Fibroblast of lung (primary cell): Measurements from ENCODE around the gene TMEM37. TPM values are rescaled to one million over a fixed set of nuclear protein-coding genes. Genes with fewer than 3 reads are reported as not detected.

Experiments
- DNase-seq, 2 donors: peaks; one replicate each; pipeline versions ENCODE4 v3.0.0 to v3.0.0-alpha.2; 2010; ENCODE audit warnings: low read depth in 2 of 2
- H2AFZ ChIP-seq: 2 replicates; pipeline ENCODE4 v1.5.1; 2012; ENCODE audit warnings: low read length, control low read depth, inconsistent platforms
- H3K27ac ChIP-seq: 2 replicates; pipeline ENCODE4 v1.5.1; 2011; ENCODE audit warnings: low read length, control low read depth; ENCODE audit not compliant: insufficient read depth
- H3K27me3 ChIP-seq: 2 replicates; pipeline ENCODE4 v1.5.1; 2011; ENCODE audit warnings: mild to moderate bottlenecking, low read length; ENCODE audit not compliant: control insufficient read depth, insufficient read depth
- H3K36me3 ChIP-seq: 2 replicates; pipeline ENCODE4 v1.5.1; 2011; ENCODE audit warnings: low read length; ENCODE audit not compliant: control insufficient read depth, insufficient read depth
- H3K4me1 ChIP-seq: 2 replicates; pipeline ENCODE4 v1.5.1; 2011; ENCODE audit warnings: low read length; ENCODE audit not compliant: control insufficient read depth, insufficient read depth; ENCODE audit errors: extremely low read depth
- H3K4me2 ChIP-seq: 2 replicates; pipeline ENCODE4 v1.5.1; 2011; ENCODE audit warnings: low read length, control low read depth; ENCODE audit not compliant: insufficient read depth; ENCODE audit errors: extremely low read depth
- H3K4me3 ChIP-seq, 4 experiments: fragments of 200-600 bp in 1 of 4; sonication (generic) in 1 of 4; replicated peaks in 1 of 4; 2 replicates each; pipeline ENCODE4 v1.5.1; 2011 to 2016; ENCODE audit warnings: low read length in 4 of 4, low read depth in 3 of 4, mild to moderate bottlenecking in 3 of 4, control low read depth in 2 of 4, inconsistent platforms in 1 of 4, mixed read lengths in 1 of 4; ENCODE audit not compliant: insufficient read depth in 1 of 4; ENCODE audit errors: control extremely low read depth in 1 of 4
- H3K79me2 ChIP-seq: 2 replicates; pipeline ENCODE4 v1.5.1; 2012; ENCODE audit warnings: mild to moderate bottlenecking, low read length, inconsistent platforms; ENCODE audit not compliant: control insufficient read depth, insufficient read depth
- H3K9ac ChIP-seq: 2 replicates; pipeline ENCODE4 v1.5.1; 2011; ENCODE audit warnings: mild to moderate bottlenecking, low read length, control low read depth; ENCODE audit not compliant: insufficient read depth
- H3K9me3 ChIP-seq: 2 replicates; pipeline ENCODE4 v1.5.1; 2012; ENCODE audit warnings: low read depth, low read length; ENCODE audit not compliant: control insufficient read depth, insufficient read depth
- H4K20me1 ChIP-seq: 2 replicates; pipeline ENCODE4 v1.5.1; 2011; ENCODE audit warnings: low read length; ENCODE audit not compliant: control insufficient read depth, insufficient read depth; ENCODE audit errors: extremely low read depth
- EZH2 ChIP-seq: IDR thresholded peaks from 2 replicates; pipeline ENCODE4 v1.5.1; 2012; ENCODE audit warnings: low read length, control low read depth, mild to moderate bottlenecking; ENCODE audit errors: missing control alignments
- polyA plus RNA-seq, 2 donors: library from polyadenylated mRNA; depleted of rRNA in 1 of 2; stranded (reverse) in 1 of 2; unstranded in 1 of 2; fragments of >200 nt; gene quantifications; 2 replicates each; pipeline ENCODE4 v1.2.1, GENCODE V29; 2011 to 2012; ENCODE audit warnings: missing spikeins in 1 of 2
- total RNA-seq: library from RNA; depleted of rRNA; stranded (reverse); fragments of >200 nt; gene quantifications from 2 replicates; pipeline ENCODE4 v1.2.1, GENCODE V29; 2014
- TF ChIP-seq, protein P1 (sequence below), 2 donors: IDR thresholded peaks in 1 of 2; conservative IDR thresholded peaks in 1 of 2; 1 replicate in 1 of 2; 2 replicates in 1 of 2; pipeline ENCODE4 v1.5.1; 2011 to 2012; ENCODE audit warnings: low read length in 2 of 2, control low read depth in 1 of 2, inconsistent platforms in 1 of 2, low read depth in 1 of 2, mild to moderate bottlenecking in 1 of 2

TMEM37 gene
- total and polyA plus RNA-seq, 2 donors (not counting 1 experiment from before 2014, with no cell fraction given): 0.50 to 0.99 TPM

GRCh38 chr2:119463990-119464389 lies 32.3 kb downstream of the TMEM37 start:
- Histone ChIP-seq H3K9ac (no peak overlapping the region), H3K9me3 (no peaks in the 10 kb centered on the region), H3K79me2 (no peaks in the 10 kb centered on the region), H3K4me2 (no peak overlapping the region), H3K36me3 (no peaks in the 10 kb centered on the region), H3K4me3 (no peak overlapping the region), H2AFZ (no peak overlapping the region), H3K27ac (no peak overlapping the region), H3K27me3 (no peaks in the 10 kb centered on the region), H4K20me1 (no peaks in the 10 kb centered on the region), H3K4me1 (no peaks in the 10 kb centered on the region)
- TF ChIP-seq, protein P1, sequence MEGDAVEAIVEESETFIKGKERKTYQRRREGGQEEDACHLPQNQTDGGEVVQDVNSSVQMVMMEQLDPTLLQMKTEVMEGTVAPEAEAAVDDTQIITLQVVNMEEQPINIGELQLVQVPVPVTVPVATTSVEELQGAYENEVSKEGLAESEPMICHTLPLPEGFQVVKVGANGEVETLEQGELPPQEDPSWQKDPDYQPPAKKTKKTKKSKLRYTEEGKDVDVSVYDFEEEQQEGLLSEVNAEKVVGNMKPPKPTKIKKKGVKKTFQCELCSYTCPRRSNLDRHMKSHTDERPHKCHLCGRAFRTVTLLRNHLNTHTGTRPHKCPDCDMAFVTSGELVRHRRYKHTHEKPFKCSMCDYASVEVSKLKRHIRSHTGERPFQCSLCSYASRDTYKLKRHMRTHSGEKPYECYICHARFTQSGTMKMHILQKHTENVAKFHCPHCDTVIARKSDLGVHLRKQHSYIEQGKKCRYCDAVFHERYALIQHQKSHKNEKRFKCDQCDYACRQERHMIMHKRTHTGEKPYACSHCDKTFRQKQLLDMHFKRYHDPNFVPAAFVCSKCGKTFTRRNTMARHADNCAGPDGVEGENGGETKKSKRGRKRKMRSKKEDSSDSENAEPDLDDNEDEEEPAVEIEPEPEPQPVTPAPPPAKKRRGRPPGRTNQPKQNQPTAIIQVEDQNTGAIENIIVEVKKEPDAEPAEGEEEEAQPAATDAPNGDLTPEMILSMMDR (conservative IDR thresholded peaks at IDR 0.05 in 1 of 2, IDR thresholded peaks at IDR 0.05 in 1 of 2; ENCODE audit: low read depth in 1 of 2, low read length in 2 of 2): no peak
- TF ChIP-seq EZH2: no peak
- no peak for DNase-seq

GRCh38 chr2:119464981-119465380 lies 33.3 kb downstream of the TMEM37 start:
- Histone ChIP-seq H3K4me2 (no peak overlapping the region), H3K36me3 (no peaks in the 10 kb centered on the region), H3K9me3 (no peaks in the 10 kb centered on the region), H4K20me1 (no peaks in the 10 kb centered on the region), H3K27me3 (no peaks in the 10 kb centered on the region), H3K4me1 (no peaks in the 10 kb centered on the region), H3K4me3 (no peak overlapping the region), H3K27ac (no peak overlapping the region), H3K9ac (no peak overlapping the region), H3K79me2 (no peaks in the 10 kb centered on the region), H2AFZ (no peak overlapping the region)
- TF ChIP-seq, protein P1 (conservative IDR thresholded peaks at IDR 0.05 in 1 of 2, IDR thresholded peaks at IDR 0.05 in 1 of 2; ENCODE audit: low read depth in 1 of 2, low read length in 2 of 2): no peak
- no peak for TF ChIP-seq EZH2
- no peak for DNase-seq

GRCh38 chr2:119465687-119466086 lies 34.0 kb downstream of the TMEM37 start:
- Histone ChIP-seq H3K4me2 (no peak overlapping the region), H2AFZ (no peak overlapping the region), H3K4me1 (no peaks in the 10 kb centered on the region), H3K79me2 (no peaks in the 10 kb centered on the region), H3K4me3 (no peak overlapping the region), H4K20me1 (no peaks in the 10 kb centered on the region), H3K9ac (no peak overlapping the region), H3K27me3 (no peaks in the 10 kb centered on the region), H3K36me3 (no peaks in the 10 kb centered on the region), H3K27ac (no peak overlapping the region), H3K9me3 (no peaks in the 10 kb centered on the region)
- TF ChIP-seq, protein P1 (conservative IDR thresholded peaks at IDR 0.05 in 1 of 2, IDR thresholded peaks at IDR 0.05 in 1 of 2; ENCODE audit: low read depth in 1 of 2, low read length in 2 of 2): no peak
- TF ChIP-seq EZH2: no peak
- DNase-seq: no peak
